Activated T-helper 1 cell treated with Interleukin-2 at 50 U/mL for 16 hours (primary cell): Measurements from ENCODE around the gene LARP1.
A peak's percentile ranks its signal among the peaks of the same experiment; 100 is the strongest.
"Not testable (repeated sequence)": the region's sequence is repeated elsewhere in the genome, so short reads cannot be mapped to it uniquely, and the experiment has no call there.

ENCODE experiments used
- DNase-seq: peaks from one replicate; pipeline ENCODE4 v3.0.0-alpha.2; 2020; ENCODE audit warnings: low read depth

The LARP1 gene

GRCh38 chr5:154735362-154735761, 19.8 kb upstream of the LARP1 start:
- DNase-seq = not testable (repeated sequence)

GRCh38 chr5:154736372-154736771, 18.8 kb upstream of the LARP1 start:
- DNase-seq = not testable (repeated sequence)

GRCh38 chr5:154737667-154738320, 17.4 kb upstream of the LARP1 start:
- DNase-seq = no peak

- DNase-seq = no peak
Measured at GRCh38 chr5:154740483-154740882, 14.7 kb upstream of the LARP1 start.

GRCh38 chr5:154740957-154741356, 14.2 kb upstream of the LARP1 start:
- no peak for DNase-seq

- DNase-seq = no peak
Measured at GRCh38 chr5:154741415-154741814, 13.8 kb upstream of the LARP1 start.

GRCh38 chr5:154743812-154744211, 11.4 kb upstream of the LARP1 start:
- no peak for DNase-seq

- no peak for DNase-seq
Measured at GRCh38 chr5:154745349-154745748, 9.8 kb upstream of the LARP1 start.

GRCh38 chr5:154749491-154749890, 5.7 kb upstream of the LARP1 start:
- DNase-seq = no peak

GRCh38 chr5:154750641-154751040, 4.5 kb upstream of the LARP1 start:
- not testable (repeated sequence) for DNase-seq

GRCh38 chr5:154751854-154752253, 3.3 kb upstream of the LARP1 start:
- DNase-seq = no peak

- DNase-seq = no peak
Measured at GRCh38 chr5:154753792-154754191, 1.4 kb upstream of the LARP1 start.

- DNase-seq = peak; percentile 98
Measured at GRCh38 chr5:154754460-154755360, 467 bp upstream of the LARP1 start.

GRCh38 chr5:154756009-154756867, 1.1 kb downstream of the LARP1 start:
- peak; percentile 13 for DNase-seq

GRCh38 chr5:154756868-154757813, 2.0 kb downstream of the LARP1 start:
- DNase-seq = peak; percentile 23

GRCh38 chr5:154757814-154758406, 2.7 kb downstream of the LARP1 start:
- DNase-seq = no peak

- DNase-seq = no peak
Measured at GRCh38 chr5:154758493-154758892, 3.3 kb downstream of the LARP1 start.

- DNase-seq = no peak
Measured at GRCh38 chr5:154758977-154759376, 3.8 kb downstream of the LARP1 start.

GRCh38 chr5:154759868-154760267, 4.7 kb downstream of the LARP1 start:
- DNase-seq = not testable (repeated sequence)

GRCh38 chr5:154761046-154761736, 6.0 kb downstream of the LARP1 start:
- DNase-seq = no peak
